ENCODE data around the gene MYLK3.

- TF ChIP-seq CTCF (IDR thresholded peaks at IDR 0.05) (no peak), POLR2A (IDR thresholded peaks at IDR 0.05) (no peak)
Measured at GRCh38 chr16:46688101-46688653, 60.0 kb downstream of the MYLK3 start.

Data from lower leg skin (tissue), 3 donors.